ENCODE measurements around the gene C11orf24.

C11orf24 gene

DNA sequence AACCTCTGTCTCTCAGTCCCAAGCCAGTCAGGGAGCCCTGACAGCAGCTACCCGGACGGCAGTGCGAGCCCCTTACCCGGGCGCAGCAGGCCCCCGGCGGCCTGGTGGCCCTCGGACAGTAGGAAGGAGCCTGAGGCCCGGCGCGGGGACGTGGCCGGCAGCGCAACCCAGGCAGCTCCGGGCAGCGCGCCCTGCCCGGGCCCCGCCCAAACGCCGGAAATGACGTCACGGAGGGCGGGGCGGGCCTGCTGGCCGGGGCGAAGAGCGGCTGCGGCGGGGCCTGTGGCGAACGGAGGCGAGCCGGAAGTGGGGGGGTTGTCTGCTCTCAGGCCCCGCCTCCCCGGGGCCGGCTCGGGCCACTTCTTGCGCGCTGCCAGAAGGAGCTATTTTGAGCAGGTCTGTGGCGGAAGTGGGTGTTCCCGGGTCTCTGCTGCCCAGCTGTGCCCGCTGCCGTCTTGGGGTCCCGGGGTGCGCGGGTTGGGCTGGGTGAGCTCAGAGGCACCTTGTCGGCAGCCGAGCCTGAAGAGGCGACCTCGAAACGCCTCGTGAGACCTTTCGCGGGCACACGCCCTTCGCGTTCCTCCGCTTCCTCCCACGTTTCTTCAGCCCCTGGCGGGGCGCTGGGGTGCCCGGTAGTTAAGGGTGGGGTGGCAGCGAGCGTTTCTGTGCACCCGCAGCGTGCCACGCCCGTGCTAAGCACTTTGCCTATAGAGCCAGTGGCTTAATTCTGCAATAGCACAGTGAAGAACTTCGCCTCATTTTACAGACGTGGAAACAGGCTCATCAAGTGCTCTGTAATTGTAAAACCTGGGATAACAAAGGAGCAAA, at the start of gene C11orf24:
Gene C11orf24 (minus strand): TSS at position 193 of the 828 bp plus-strand sequence. CDS start 8,206 bp downstream, outside the sequence.
- TF ChIP-seq, protein P1, sequence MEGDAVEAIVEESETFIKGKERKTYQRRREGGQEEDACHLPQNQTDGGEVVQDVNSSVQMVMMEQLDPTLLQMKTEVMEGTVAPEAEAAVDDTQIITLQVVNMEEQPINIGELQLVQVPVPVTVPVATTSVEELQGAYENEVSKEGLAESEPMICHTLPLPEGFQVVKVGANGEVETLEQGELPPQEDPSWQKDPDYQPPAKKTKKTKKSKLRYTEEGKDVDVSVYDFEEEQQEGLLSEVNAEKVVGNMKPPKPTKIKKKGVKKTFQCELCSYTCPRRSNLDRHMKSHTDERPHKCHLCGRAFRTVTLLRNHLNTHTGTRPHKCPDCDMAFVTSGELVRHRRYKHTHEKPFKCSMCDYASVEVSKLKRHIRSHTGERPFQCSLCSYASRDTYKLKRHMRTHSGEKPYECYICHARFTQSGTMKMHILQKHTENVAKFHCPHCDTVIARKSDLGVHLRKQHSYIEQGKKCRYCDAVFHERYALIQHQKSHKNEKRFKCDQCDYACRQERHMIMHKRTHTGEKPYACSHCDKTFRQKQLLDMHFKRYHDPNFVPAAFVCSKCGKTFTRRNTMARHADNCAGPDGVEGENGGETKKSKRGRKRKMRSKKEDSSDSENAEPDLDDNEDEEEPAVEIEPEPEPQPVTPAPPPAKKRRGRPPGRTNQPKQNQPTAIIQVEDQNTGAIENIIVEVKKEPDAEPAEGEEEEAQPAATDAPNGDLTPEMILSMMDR (IDR thresholded peaks at IDR 0.05; ENCODE audit: low read depth, low read length), result no peak
- peak within 1 kb of the TSS; percentile 93 for H3K4me3 ChIP-seq (ENCODE audit: low read depth, low read length)

DNA sequence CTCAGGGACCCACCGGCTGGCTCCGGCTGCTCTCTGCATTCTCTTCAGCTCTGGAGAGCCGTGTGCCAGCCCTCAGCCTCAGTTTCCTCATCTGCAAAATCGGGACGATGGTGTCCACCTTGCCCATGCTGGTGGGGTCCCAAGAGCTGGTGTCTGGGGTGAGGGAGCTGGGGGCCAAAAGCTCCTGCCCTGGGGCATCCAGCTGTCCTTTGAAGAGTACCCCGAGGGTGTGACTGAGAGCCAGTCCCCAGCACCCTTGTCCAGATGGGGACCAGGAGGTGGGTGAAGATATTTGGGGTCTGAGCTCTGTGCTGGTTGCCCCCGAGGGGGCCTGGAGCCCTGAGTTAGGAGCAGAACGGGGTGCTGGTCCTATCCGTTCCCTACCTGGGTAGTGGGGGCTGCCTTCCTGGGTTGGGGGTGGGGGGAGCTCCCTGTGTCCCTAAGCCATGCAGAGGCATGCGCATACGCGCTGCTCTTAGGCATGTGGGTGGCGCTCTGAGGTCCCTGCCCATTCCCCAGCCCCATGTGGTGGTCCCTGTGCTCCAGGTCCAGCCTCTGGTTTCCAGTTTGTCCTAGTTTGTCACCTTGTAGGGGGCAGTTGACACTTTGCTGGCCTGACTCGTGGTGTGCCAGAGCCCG, 45.5 kb upstream of the C11orf24 start:
- TF ChIP-seq, protein P1 (IDR thresholded peaks at IDR 0.05; ENCODE audit: low read depth, low read length), result no peak
- H3K4me3 ChIP-seq (ENCODE audit: low read depth, low read length), result no peak overlapping the region

DNA sequence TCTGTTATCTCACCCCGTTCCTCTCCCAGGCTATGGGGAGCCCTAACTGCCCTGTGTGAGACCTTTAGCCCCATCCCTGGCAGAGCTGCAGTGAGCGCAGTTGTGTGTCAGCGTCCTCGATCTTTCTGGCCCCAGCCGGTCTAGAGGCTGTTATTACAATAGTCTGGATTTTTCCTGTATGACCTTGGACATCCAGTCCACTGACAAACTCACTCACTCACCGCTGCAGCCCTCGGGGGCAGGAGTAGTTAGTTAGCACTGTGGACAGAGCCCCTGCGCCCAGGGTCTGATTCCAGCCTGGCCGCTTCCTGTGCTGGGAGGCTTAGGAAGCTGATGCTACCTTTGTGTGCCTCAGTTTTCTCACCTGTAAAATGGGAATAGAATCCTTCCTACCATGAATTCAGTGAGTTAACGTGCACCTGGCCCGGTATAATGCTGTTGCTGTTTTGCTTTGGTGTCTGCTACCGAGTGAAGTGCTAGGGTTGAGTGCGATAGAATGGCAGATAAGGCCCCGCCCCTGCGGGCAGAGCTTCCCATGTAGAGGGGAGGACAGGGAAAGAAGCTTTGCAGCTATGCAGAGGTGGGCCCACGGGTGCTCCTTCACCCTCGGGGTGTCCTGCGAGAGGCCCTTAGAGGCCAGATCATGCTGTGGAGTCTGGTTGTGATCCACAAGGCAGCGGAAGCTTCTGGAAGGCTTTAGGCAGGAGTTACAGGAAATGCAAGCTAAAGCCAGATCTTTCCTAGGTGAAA, 43.6 kb upstream of the C11orf24 start:
- TF ChIP-seq, protein P1 (IDR thresholded peaks at IDR 0.05; ENCODE audit: low read depth, low read length), result no peak
- no peak overlapping the region for H3K4me3 ChIP-seq (ENCODE audit: low read depth, low read length)

DNA sequence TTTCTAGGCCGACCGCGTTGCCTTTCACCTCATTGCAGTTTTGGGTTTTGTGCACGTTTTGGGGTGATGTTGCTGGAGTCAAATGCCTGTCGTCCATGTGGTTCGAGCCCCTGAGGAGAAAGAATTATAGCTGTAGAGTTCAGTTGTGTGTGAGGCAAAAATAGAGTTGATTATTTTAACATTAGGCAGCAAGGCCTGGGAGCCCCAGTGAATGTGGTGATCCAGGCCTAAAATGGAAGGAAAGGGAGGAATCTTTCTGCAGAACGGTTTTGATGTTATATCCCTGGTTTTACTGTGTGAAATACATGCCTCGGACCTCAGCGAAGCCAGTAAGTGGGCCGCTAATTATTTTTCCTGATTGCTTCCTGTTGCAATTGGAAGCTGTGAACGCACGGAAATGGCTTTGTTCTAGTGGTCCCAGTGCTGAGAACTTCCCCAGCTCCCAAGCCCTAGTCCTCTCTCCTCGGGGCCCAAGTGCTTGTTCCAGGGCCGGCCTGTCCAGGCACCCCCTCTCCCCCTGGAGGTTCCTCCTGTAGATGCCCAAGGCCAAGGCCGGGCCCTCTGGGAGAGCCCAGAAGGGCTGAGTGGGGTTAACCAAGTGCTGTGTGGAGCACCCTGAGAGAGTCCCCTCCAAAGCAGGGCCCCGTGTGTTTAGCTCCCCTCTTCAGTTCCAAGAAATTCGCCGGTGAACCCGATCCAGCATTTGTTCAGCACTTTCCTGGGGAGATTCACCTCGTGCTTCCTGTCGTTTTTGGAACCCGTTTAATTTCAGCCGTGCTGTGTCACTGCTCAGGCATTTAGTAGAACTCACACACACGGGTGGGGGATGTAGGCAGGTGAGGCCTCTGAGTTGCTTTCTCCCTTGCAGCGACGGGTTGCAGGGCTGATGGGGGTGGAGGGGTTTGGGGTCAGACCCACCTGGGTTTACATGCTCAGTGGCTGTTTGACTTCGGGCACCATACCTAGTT, 42.7 kb upstream of the C11orf24 start:
- TF ChIP-seq, protein P1 (IDR thresholded peaks at IDR 0.05; ENCODE audit: low read depth, low read length), result no peak
- H3K4me3 ChIP-seq (ENCODE audit: low read depth, low read length), result peak overlapping the region; percentile 54

DNA sequence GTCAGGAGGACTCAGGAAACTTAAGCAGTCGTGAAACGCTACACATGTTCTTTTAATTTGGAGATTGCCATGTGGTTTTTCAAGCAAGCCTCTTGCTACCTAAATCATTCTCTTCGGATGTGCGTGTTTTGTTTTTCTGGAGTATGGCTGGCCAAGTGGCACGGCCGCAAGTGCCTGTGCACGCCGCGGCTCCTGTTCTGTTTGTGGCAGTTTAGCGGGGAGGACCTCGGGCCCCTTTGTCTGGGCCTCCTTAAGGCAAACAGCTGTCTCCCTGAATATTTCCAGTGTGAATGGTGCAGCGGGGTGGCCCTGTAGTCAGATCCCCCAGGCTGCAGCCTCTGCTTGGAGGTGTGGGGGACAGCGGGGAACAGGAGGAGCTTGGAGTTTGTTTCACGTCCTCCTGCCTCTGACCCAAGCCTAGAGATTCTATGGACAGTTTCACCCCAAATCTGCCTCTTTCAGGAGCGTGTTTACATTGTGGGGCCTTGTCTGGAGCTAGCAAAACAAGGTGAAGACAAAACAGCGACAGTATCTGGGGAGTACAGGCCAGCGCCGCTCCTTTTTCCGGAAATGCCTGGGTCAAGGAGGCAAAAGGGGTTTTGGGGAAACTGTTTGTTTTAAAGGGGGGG, 41.9 kb upstream of the C11orf24 start:
- H3K4me3 ChIP-seq (ENCODE audit: low read depth, low read length), result peak overlapping the region; percentile 54
- TF ChIP-seq, protein P1 (IDR thresholded peaks at IDR 0.05; ENCODE audit: low read depth, low read length), result no peak
